Bone marrow (tissue), 2 donors: ENCODE results near the gene NID2.

Experiments used
- DNase-seq, 2 donors: peaks; one replicate each; lab custom pipeline; 2025; lab: John Stamatoyannopoulos, UW

The NID2 gene

DNA sequence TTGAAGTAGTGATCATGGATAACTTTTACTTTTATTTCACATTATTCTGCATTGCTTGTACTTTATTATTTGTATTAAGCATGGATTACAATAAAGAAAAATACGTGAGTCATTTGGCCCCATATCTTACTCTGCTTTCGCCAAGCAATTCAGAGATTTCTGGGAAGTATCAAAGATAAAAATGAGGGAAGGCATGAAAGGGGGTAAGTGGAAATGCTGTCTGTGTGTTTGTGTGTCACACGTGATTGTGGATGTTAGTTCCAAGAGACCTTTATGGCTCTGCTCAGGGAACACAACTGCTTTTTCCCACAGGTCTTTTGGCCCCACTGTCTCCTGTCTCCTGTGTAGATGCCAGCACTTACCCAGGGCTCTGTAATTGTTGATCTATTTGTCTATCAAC lies 10.5 kb downstream of the NID2 start:
- DNase-seq, result no peak

DNA sequence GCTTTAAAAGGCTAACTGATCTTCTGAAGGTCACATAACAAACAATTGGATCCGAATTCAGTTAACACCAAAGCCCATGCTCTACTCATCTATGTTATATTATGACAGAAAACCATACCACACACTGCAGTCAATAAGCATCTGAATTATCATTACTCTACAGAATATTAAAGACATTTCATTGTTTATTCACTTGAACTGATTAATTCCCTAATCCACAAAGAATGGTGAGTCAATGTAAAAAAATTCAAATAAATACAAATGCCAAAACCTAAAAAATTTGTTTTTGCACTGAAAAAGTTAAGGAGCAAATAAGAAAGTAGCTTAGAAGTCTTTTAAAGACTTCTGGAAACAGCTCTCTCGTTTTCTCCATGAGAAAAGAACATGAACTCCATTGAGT lies 13.7 kb downstream of the NID2 start:
- no peak for DNase-seq

DNA sequence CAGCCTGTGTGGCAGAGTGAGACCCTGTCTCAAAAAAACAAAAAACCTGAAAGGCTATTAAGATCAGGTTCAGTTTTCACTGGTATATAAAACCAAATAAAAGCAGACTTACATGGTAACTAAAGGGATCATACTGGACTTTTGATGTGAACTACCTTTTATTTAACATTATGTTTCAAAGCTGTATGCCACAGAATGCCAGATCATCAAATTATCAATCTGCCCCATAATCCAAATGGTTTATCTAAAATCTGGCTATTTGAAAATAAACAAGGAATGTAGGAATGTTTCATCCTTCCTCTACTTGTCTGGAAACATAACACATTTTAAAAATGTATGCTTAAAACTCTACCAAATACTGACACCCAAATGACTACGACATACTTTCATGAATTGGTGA lies 14.2 kb downstream of the NID2 start:
- DNase-seq, result no peak

DNA sequence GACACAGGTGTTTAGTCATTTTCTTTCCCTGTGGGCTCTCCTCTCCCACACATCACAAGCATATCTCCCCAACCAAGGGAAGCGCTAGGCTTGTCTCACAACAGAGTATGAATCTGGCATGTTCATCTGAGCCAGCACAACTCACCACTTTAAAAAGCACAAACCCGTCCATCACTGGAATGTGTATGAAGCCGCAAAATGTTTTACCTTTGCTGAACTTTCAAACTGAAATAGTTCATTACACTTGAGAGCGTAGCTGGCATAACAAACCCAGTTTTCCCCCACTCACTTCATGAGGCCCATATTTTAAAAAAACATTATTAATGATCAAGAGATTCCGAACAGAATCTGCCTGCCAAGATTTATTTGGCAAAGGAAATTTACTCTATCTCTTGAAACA lies 15.8 kb downstream of the NID2 start:
- DNase-seq, result no peak

DNA sequence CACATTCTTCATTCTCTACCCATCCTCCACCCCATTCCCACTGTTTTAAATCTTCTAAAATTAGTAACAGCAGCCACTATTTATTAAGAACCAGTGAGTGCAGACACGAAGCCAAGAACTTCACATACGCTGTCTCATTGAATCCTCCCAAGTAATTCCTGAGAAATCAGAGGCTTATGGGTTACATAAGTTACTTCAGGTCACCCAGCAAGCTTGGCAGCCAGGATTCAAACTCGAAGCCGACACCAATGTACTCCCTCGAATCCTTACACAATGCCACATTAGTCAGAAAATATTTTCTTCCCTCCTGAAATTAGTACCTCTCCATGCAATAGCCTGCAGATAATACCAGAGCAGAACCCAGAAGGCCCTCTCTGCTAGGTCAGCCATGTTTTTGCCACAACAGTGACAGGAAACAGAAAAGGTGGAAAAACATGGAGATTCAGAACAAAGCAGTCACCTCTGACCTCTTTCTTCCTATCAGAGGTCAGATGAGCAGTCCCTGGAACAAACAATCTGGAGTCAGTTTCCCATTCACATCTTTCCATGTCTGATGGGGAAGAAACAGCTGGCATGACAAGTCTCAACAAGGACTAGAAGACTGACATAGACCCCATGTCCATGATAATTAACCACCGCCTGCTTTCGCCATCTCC lies 16.4 kb downstream of the NID2 start:
- DNase-seq, result no peak

DNA sequence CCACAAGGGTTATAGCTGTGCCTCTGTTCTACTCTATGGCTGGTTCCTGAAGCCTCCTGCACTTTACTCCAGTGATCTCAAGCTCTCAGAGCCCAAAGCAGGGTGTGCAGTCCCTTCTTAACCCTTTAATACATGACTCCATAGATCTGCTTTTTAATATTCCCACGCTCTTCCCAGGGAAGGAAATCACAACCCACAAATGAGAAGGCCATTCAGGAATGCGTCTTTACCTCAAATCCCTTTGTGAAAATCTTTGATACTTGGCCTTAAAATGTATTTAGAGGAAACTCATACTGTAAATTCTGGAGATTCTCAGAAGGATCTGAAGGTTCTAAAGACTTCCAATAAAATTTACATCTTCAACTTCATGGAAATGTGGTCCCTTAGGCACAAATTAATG lies 17.0 kb downstream of the NID2 start:
- DNase-seq, result no peak

DNA sequence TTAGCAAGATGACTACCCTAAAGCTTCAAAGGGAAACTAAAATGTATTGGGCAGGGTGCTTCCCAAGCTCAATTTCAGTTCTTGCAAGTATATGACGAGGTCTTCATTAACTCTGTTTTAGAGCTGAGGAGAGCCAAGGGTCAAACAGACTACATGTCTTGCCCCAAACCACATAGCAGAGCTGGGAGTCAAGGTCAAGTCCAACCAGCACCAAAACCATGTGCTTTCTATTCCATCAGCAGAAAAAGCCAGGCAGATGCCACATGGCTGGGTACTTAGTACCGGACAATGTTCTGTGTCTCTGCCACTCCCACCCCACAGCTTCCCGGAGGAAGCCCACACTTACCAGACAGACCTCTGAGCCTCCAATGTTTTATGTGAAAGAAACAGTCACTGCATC lies 17.6 kb downstream of the NID2 start:
- no peak for DNase-seq

DNA sequence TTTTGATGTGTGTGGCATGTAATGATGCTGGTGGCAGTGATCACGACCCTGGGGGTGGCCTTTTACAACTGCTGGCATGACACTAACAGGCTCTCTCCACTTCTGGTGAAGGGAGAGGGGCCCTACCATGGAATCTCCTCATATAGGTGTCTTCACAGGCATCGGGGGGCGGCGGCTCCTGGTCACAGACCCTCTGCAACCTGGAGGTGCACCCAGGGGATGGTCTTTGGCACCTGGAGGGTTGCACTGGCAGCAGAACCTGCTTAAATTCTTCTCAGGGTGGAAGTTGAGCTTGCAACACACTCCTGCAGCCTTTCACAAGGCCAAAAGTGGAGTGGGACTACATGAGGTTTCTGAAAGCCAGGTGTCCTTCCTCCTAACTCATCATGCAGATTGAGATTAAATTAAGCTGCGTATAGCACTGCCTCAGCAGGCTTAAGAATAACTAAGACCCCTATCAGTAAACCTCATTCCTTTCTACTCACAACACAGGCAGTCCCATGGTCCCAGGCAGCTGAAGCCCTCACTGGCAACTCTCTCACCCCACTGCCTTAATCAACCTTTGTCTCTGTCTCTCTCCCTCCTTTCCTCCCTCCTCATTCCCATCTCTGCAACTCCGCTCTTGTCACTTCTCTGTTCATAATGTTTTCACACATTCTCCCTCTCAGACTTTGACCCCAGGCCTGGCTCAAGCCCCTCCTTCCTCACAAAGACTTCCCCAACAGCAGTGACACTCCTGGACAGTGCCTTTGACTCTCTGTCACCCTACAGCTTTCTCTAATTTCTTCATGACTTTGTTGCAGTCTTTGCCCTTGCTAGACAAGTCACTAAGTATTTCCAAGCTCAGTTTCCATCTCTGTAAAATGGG lies 18.9 kb downstream of the NID2 start:
- no peak for DNase-seq

DNA sequence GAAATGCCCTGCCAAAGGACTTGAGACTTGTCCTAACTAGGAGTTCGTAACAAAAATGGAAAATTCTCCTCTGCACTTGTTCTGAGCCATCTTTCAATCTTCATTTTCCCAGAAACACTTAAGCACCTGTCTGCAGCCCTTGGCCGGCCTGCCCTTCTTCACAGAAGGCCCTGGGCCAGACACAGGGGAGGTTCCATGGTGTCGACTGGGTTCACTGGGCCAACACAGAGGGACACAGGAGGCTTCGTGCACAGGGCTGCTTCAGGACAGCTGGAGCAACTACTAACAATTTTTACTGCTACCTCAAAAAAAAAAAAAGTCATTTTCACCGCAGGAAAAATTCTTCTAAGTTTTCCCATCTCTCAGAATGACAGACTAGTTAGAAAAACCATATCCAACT lies 19.6 kb downstream of the NID2 start:
- no peak for DNase-seq

DNA sequence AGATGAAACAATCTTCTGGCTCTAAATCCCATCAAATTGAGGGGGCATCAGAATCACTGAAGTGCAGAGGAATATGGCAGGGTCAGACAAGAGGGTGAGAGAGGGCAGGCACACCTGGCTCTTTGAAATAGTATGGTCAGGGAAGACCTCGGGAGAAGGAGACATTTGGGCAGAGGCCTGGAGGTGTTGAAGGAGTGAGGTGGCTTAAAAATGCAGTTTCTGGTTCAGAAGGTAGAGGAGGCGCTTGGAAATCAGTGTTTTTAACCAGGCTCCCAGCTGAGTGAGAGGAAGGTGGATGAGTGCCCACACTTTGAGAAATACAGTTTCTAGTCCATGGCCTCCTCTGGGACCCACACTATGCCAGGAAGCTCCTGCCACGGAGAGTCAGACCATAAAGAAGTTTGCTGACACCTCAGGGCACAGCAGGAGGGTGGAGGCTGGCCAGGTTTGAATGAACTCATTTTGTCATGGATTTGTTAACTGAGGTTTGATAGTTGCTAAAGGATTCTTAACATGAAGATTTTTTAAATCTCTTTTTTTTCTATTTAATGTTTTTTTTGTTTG lies 20.1 kb downstream of the NID2 start:
- no peak for DNase-seq

DNA sequence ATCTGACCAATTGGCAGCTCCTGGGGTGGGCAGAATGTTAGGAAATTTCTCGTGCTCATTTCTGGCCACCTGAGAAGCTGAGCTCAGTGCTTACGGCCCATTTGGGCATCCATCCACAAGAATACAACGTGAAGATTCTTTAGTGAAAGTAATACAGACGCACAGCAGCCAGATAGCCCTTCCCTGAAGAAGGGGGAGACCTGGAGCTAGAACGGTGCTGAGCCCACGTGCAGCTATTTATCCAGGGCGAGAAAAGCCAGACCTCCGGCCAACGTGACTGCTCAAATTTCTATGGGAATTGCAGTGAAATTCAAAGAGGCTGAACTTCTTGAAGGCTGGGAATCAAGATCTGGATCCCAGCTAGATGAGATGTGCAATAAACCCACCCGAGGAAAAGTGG lies 20.7 kb downstream of the NID2 start:
- DNase-seq, result no peak

DNA sequence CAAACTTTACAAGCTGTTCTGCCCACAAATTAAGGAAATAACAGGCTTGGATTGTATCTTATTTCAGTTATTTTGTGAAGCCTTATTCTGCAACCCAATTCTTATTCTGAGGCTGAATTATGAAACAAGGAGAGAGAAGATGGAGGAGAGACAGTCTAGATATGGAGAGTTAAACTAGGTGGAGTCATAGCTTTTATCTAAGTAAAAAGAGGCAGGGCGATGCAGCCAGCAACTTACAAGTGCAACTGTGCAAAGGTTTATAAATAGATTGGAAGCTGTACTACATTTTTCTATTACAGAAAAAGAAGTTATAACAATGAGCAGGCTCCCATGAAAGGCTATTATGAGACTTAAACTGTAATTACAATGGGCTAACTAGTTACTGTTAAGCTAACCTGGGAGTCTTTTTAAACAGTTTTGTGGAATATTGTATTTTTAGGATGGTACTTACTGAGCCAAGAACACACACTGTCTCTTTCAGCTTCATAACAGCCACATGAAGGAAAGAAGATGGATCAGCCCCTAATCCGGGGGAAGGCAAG lies 22.4 kb downstream of the NID2 start:
- no peak for DNase-seq

DNA sequence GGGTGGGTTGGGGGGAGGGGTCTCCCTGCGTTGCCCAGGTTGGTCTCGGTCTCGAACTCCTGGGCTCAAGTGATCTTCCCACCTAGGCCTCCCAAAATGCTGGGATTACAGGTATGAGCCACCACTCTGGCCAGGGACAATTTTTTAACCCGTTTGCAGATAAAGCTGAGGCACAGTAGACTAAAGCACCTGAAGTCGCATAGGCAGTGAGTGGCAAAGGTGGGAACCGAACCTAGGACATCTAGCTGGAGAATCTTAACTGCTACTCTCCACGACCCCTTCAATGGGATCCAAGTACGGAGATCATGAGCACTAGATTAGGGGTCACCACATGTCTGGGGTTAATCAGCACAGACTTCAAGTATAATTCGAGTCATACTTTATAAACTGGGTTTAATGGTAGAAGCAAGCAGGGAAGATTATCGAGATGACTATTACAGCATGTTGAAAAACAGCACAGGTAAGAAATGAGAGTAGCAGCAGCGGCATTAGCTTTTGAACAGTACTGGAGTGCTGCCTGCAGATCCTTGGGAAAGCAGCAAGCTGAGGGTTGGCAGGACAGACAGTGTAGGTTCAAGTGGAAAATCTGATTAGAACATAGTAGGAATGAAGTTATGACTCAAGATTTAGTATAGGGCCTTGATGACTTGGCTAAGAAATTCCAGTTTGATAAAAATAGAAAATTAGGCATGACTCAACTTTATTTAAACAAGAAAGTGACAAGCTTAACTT lies 23.9 kb downstream of the NID2 start:
- no peak for DNase-seq

DNA sequence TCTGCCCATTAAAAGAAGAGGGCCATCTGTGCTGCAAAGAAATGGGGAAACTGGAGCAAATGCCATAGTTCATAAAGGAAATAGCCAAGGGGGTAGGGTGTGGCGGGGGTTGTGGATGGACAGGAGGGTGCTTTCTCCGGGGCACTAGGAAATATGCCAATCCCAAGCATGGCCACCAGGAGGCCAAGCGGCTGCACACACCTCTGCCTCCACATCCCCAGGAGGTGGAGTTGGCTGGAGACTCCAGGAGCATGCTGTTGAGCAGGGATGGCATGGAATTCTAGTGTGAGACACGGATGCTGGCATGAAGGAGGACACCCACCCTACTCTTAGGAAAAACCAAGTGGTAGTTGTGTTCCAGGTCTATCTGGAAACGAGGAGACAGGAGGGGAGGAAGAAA lies 25.2 kb downstream of the NID2 start:
- DNase-seq, result no peak

DNA sequence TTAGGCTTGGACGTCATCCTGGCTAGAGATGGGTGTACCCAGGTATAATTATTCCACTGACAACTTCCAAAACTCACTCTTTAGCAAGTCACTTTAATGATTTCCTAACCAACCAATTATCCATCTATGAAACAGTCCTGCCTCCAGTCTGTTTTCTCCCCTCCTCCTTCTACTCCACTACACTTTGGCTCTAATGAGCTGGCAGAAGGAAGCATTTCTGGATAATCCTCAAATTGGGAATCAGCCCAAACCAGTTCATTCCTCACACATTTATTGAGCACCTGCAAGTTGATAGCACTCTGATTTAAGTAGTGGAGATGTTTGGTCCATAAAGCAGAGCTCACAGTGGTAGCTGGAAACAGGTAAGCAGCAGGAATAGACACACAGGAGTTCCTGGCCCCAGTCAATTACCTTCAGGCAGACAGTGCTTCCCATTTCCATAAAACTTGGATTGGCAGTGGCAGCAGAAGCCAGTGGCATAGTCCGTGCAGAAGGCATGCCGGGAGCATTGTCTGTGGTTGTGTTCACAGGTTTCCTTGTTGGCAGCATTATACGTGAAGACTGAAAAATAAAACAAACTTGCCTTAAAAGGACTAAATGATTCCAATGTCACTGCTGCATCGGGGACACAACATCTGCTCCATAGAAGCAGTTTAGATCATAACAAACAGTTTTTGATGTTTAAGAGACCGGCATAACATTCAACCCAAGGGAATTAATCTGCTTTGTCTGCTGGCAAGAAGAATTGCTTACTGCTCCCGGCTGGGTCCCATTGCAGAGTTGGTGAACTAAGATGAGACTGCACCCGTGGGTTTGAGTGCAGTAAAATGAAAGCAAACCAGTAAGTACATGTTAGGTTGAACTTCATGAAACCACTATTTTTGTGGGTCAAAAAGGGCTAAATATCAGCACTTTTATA lies 26.2 kb downstream of the NID2 start:
- no peak for DNase-seq

DNA sequence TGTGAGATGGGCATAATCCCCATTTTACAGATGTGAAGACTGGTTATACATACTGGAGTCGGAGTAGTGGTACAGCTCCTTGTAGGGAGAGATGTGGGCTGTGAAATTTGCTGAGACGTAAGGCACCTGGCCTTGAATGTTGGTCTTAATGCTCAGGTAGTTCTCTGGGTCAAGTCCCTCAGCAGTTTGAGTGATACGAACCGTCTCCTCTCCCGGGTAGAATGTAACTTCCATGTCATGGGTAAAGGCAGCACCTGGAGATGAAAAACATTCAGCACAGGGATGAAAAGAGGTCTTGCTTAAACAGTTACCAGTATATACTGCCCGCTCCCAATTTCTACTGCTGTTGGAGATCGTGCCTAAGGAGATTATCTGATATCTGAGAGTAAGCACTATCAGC lies 28.3 kb downstream of the NID2 start:
- DNase-seq, result no peak

DNA sequence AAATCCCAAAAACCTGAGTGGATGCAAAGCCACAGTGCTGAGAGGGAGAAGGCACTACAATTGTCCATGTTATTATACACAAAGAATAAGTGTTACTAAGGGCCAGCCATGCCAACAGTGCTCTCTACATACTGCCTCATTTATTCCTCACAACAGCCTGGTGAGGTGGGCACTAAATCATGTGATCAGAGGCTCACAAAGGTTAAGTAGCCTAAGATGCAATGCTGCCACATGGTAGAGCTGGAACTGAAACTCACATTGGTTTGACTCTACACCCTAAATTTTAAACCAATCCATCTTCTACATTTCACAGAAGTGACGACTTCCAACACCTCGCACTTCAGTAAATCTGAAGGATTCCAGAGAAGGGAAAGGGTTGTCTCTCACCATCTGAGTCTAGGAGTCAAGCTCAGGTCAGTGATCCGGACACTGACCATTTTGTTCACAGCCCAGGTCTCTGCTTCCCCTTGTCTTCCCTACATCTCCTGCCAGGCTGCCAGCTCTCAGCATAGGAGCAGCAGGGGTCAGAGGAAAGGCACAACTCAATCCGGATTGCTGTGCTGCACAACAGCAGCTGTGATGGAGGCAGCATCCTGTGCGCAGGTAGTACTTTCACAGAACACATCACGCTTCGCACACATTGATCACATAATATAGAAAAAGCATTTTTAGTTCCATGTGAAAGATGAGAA lies 29.6 kb downstream of the NID2 start:
- DNase-seq, result no peak

DNA sequence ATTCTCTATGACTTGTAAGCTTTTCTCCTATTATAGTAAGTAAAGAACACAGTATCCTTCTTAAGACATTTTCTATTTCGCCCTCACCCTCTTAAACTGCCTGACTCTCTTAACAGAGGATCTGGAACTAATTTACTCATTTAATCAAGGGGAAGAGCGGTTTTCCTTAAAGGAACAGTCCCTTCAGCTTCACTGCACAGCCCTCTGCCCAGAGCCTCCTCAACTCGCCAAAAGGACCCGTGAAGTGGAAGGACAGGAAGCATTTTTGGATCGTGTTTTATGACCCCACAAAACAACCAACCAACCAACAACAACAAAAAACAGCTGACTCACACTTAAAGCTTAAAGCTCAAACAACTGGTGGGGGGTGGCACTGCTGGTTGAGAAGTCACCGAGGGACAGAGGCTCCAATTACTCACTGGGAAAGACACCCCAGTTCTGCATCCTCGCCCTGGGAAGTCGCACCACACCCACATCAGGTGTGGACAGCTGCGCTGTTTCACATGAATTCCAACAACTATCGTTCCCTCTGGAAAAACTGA lies 35.7 kb downstream of the NID2 start:
- DNase-seq, result no peak

DNA sequence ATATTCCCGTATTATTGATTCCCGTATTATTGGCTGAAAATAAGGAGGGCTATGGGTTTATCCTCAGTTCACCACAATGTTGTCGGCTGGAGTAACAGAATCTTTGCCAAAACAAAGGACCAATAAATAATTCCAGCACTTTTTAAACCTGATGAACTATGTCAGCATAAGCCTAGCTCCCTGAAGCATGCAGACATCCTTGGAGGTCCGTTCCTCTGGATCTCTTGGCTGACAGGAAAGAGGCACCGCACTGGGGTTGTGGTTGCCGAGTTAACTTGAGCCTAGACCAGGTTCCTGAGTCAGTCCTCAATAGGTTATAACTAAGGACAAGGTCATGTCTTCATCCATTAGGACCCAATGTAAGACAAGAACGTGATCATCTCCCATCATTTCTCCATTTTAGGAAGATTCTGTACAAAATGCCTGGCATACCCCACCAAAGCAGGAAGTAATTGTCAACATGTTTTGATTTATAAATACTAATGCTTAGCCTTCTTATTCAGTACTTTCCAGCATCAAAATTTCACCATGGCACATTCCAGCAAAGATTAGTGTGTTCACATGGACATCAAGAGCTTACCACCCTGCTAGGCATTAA lies 36.6 kb downstream of the NID2 start:
- DNase-seq, result no peak

DNA sequence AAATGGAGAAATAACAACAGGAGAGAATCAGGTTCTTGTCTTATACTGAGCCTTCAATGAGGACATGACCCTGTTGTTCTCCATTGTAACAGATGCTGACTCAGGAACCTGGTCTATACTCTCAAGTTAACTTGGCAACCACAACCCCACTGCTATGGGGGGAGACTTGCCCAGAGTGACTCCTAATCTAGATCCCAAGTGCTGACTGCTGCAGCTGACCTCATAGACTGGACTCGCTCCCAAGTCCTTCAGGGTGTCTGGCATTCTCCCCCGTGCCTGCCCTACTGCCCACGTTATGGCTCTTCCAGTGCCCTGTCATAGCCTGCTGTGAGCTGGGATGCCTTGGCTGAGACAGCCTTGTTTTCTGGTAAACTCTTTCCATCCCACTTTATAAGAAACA lies 37.1 kb downstream of the NID2 start:
- DNase-seq, result no peak
